Activated CD8-positive, alpha-beta memory T cell treated with anti-CD3 and anti-CD28 coated beads, Interleukin-2, amount 50 U/mL, for 1 hour (primary cell): ENCODE results near the gene KRTAP5-11.
"Not testable (repeated sequence)": the region's sequence is repeated elsewhere in the genome, so short reads cannot be mapped to it uniquely, and the experiment has no call there.

Experiments used
- DNase-seq: peaks from one replicate; pipeline ENCODE4 v3.0.0-alpha.2; 2020; ENCODE audit errors: extremely low read depth

The KRTAP5-11 gene

DNA sequence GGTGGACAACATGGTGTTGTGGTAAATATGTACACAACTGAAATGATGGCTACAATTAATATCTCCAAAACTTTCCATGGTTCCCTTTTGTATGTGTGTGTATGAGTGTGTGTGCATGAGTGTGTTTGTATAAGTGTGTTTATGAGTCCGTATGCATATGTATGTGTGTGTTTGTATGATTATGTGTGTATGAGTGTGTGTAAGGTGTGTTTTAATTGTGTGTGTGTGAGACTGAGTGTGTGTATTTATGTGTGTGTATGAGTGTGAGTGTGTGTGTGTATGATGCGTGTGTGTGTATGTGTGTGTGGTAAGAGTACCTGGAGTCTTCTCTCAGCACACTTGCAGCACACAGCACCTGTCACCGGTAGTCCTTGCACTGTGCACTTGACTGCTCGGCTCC is 26.7 kb downstream of the KRTAP5-11 start:
- no peak for DNase-seq

DNA sequence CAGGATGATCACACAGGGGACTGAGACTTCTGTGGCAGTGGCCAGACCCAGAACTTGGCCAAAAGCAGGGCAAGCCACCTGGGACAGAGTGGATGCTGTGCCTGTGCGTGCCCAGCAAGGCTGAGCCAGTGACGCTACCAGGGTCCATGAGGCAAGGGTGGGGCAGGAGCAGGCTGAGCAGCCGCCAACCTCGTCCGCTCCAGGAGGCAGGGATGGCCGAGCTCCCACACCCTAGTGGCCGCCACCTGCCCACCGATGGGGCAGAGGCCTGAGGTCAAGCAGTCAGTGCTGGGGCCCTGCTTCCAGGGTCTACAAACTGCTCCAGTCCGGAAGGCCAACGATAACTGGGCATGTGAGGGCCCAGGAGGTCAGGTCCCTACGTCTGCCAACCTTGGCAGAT is 27.2 kb downstream of the KRTAP5-11 start:
- DNase-seq = no peak

DNA sequence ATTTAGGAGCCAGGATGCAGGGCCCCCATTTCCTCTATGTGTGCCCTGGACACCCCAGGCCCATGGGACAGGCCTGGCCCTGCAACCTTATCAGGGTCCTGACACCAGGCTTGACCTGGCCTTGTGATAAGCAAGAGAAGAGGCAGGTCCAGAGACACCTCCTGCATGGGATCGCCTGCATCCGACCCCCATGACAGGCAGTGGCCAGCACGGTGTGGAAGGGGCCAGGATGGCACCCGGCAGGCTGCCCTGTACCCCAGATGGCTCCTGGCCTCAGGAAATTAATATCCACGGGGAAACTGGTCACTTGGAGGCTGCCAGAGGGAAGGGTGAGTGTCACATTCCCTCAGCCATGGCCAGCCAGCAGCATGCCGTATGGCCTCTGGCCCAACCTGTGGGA is 27.7 kb downstream of the KRTAP5-11 start:
- DNase-seq = no peak

DNA sequence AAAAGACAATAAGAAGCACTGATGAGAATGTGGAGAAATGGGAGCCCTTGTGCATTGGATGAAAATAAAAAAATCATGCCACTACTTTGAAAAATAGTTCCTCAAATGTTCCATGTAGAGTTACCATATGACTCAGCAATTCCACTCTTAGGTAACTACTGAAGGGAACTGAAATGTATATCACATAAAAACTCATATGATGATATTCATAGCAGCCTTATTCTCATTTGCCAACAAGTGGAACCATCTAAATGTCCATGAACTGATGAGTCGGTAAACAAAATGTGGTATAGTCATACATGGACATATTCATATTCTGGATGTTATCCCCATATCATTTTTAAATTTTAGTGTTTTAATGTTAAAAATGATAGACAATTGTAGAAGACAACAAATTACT is 31.0 kb downstream of the KRTAP5-11 start:
- DNase-seq = no peak

DNA sequence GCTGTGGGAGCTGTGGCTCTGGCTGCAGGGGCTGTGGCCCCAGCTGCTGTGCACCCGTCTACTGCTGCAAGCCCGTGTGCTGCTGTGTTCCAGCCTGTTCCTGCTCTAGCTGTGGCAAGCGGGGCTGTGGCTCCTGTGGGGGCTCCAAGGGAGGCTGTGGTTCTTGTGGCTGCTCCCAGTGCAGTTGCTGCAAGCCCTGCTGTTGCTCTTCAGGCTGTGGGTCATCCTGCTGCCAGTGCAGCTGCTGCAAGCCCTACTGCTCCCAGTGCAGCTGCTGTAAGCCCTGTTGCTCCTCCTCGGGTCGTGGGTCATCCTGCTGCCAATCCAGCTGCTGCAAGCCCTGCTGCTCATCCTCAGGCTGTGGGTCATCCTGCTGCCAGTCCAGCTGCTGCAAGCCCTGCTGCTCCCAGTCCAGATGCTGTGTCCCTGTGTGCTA is 33.9 kb downstream of the KRTAP5-11 start:
- DNase-seq = no peak

DNA sequence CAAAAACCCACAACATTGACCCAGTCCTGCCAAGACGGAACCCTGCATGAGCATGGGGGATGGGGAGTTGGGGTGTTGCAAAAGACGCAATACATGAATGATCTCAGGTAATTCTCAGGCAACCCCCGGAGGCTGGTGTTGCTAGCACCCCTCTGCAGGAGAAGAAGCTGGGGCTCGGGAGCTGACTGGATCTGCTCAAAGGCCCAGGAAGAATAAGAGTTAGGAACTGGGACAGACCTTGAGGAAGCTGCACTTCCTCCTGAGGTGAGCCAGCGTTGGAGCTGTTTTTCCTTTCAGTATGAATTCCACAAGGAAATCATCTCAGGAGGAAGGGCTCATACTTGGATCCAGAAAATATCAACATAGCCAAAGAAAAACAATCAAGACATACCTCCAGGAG is 34.6 kb downstream of the KRTAP5-11 start, which contains the start of gene KRTAP5-9:
Gene KRTAP5-9, plus strand, starts transcription at position 301 of the 400 bp plus-strand sequence. CDS start 238 bp downstream, outside the sequence.
- no peak for DNase-seq

DNA sequence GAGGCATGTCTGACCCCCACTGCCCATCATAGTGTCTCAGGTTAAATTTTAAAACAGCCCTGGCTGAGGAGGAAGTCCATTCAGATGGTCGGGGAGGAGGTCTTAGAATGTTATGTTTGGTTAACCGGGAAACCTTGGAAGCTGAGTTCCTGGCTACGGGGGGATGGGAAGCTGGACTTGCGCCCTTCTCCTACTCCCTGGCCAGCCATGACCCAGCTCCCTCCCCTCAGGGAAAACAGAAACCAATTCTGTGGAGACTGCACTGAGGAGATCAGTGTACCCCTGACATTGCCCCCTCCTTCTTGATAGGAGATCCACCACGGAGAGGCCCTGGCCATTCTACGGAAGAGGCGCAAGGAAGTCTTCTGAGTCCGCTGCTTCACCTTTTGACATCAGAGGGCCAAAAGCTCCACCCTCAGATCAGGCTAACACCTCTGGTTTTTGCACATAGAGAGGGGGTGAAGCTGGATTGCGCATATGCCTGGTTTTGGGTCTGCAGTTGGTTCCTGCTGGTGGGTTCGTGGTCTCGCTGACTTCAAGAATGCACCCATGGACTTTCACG is 37.2 kb downstream of the KRTAP5-11 start:
- no peak for DNase-seq

DNA sequence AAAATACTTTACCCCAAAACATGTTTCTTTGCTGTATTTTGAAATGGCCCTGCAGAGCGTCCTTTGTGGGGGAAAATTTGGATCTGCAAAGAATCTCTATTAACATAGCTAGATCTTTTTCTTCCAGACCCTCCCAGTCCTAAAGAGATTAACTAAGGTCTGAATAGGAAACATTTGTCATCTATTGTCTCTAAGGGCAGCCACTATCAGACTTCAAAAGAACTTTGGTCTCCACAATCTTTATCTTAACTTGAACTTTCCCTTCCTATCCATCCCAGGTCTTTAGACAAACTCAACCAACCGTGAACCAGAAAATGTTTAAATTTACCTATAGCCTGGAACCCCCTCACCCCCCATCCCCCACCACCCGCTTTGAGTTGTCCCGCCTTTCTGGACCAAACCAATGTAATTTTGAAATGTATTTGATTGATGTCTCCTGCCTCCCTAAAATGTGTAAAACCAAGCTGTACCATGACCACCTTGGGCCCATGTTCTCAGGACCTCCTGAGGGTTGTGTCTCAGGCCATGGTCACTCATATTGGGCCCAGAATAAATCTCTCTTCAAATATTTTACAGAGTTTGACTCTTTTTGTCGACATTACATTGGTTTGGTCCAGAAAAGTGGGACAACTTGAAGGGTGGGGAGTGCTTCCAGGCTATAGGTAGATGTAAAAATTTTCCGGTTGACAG is 38.0 kb downstream of the KRTAP5-11 start:
- DNase-seq = no peak

DNA sequence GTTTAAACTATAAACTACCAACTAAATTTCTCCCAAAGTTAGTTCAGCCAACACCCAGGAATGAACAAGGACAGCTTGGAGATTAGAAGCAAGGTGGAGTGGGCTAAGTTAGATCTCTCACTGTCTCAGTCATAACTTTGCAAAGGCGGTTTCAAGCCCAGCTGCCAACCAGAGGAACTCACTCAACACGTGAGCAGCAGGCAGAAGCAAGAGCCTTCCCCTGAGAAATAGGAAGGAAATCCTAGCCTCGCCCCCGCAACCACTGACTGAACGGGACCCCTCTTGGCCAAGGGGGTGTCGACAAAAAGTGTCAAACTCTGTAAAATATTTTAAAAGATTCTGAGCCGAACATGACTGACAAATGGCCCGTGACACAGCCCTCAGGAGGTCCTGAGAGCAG is 38.8 kb downstream of the KRTAP5-11 start:
- DNase-seq = no peak

DNA sequence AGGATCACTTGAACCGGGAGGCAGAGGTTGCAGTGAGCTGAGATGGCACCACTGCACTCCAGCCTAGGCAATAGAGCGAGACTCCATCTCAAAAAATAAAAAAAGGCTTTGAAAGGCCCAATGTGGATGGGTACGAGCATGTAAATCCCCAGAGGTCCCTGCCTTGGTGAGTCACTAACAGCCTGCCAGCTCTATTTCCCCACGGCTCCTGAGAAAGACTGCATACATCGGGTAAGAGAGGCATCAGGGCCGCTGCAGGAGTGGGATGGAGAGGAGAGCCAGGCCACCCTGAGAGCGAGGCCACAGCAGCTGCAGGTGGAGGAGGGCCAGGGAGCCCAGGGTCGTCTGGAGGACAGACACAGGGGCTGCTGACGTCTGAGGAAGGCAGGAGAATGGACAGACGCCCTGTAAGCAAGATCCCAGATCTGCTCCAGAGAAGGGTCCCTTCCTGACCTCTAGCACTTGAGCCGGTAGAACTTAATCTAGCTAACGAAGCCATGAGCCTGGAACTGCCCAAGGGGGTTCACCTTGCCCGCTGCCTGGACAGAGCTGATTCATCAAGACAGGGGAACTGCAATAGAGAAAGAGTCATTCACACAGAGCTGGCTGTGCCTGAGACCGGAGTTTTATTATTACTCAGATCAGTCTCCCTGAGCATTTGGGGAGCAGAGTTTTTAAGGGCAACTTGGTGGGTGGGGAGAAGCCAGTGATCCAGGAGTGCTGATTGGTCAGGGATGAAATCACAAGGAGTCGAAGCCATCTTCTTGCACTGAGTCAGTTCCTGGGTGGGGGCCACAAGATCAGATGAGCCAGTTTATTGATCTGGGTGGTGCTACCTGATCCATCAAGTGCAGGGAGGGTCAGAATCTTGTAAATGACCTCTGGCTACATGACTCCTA is 39.5 kb downstream of the KRTAP5-11 start:
- no peak for DNase-seq

DNA sequence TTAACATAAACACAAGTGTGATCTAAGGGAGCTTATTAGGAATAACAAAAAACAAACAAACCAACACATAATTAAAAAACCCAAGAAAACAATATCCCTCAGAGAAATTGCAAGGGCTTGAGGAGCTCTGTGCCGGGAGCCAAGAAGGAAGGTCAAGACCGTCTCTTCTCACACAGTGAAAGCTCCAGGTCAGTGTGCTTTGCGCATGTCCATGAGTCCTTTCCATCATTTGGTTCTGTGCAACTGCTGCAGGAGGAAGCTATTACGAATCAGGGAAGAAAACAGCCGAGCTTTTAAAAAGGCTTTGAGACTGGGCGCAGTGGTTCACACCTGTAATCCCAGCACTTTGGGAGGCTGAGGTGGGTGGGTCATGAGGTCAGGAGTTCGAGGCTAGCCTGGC is 40.3 kb downstream of the KRTAP5-11 start:
- DNase-seq = no peak

DNA sequence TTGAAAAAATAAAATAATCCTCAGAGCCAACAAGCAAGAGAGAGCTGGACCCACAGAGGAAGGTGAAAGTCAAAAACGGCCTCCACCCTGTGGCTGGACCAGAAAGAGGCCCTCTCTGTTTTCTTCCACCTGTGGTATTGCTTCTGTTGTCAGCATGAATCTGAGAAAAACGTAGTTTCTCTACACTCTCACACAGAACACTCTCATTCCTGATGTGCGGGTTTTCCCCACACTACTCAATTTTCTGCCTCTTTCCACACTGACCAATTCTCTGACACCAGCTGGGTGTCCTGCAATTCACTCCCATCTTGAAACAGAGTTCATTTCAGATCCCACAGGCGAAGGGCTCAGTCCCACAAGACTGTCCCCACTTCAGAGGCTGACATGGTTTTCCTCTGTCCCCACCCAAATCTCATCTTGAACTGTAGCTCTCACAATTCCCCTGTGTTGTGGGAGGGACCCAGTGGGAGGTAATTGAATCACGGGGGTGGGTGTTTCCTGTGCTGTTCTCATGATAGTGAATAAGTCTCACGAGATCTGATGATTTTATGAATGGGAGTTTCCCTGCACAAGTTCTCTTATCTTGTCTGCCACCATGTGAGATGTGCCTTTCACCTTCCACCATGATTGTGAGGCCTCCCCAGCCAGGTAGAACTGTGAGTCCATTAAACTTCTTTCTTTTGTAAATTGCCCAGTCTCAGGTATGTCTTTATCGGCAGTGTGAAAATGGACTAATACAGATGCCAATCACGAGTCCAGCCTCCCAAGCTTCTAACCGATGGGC is 42.0 kb downstream of the KRTAP5-11 start:
- not testable (repeated sequence) for DNase-seq

DNA sequence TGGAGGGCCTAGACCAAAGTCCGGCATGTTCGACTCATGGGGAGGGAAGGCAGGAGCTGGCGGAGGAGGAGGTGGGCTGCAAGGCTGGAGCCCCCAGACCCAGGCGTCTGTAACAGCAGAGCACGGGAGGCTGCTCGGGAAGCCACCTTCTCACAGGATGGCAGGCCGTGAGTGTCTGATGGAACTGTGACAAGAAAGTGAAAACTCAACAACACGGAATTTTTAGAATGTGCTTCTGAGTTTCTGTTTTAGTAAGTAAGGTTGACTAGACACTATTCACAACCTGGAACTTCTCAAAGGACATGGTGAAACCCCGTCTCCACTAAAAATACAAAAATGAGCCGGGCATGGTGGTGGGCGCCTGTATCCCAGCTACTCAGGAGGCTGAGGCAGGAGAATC is 42.7 kb downstream of the KRTAP5-11 start:
- DNase-seq = not testable (repeated sequence)

DNA sequence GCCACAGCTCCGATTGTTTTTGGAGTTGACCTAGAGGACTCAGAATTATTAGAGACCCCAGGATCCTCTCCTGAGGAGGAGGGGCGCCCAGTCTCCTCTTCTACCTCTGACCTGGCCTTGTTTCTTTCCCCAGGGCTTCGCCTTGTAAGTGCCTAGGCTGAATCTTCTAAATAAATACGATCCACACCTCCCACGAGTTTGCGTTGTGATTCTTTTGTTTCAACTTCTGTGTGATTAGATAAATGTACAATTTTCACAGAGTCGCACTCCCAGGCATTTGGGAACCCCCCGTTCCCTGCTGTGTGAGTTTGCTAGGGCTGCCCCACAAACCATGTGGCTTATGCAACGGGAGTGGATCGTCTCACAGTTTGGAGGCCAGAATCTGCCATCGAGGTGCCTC is 43.7 kb downstream of the KRTAP5-11 start:
- no peak for DNase-seq

DNA sequence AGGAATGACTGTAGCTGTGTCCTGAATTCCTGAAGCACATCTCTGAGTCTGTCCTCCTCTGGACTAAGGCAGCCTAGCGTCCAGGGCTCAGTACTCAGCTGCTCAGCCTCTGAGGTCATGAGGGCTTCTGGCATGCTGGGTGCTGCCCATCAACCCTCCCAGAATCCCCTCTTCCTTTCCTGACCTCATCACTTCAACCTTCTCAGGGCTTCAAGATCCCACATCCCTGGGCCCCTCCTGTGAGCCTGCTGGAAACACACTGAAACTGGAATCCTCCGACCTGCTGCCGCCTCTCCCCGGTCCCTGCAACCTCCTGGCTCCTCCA is 44.0 kb downstream of the KRTAP5-11 start:
- DNase-seq = no peak

DNA sequence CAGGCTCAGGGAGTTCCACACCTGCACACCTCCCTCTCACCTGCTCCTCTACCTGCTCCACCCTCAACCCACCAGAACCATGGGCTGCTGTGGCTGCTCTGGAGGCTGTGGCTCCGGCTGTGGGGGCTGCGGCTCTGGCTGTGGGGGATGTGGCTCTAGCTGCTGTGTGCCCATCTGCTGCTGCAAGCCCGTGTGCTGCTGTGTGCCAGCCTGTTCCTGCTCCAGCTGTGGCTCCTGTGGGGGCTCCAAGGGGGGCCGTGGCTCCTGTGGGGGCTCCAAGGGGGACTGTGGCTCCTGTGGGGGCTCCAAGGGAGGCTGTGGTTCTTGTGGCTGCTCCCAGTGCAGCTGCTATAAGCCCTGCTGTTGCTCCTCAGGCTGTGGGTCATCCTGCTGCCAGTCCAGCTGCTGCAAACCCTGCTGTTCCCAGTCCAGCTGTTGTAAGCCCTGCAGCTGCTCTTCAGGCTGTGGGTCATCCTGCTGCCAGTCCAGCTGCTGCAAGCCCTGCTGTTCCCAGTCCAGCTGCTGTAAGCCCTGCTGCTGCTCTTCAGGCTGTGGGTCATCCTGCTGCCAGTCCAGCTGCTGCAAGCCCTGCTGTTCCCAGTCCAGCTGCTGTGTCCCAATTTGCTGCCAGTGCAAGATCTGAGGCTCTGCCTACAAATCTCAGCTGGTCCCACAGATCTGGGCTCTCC is 44.6 kb downstream of the KRTAP5-11 start, which contains the start of gene KRTAP5-8:
Gene KRTAP5-8, plus strand, starts transcription at position 49 of the 689 bp plus-strand sequence. Its CDS starts 31 bp downstream, at position 80.
- not testable (repeated sequence) for DNase-seq

DNA sequence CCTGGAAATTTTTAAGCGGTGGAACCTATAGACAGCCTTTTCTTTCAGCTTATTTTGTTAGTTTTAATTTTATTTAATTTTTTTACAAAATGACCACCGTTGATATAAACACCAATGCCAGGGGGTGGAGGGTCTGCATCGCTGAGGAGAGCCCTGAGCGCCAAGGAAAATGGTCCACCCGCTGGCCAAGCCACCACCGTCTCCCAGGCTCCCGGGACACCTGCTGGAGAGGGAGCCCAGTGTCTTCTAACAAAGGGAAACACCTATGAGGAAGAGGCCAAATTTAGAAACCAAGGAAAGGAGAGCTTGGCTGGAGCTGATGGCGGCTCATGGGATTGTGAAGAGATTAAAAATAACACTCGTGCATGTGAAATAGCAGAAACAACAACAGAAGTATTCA is 45.1 kb downstream of the KRTAP5-11 start:
- DNase-seq = no peak

DNA sequence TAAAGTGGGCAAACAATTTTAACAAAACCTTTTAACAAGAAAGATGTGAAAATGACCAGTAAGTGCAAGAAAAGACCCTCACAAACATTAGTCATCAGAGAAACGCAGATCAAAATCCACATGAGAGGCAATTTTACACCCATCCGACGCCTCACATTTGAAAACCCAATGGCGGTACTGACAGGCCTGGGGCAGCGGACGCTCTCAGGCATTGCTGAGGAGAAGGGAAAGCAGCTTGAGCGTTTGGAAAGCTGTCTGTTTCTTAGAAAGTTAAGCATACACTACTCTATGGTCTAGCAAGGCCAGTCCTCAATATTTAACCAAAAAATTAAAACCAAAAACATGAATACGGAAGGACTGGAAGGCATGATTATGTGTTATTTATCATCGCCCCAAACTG is 46.9 kb downstream of the KRTAP5-11 start:
- DNase-seq = no peak

DNA sequence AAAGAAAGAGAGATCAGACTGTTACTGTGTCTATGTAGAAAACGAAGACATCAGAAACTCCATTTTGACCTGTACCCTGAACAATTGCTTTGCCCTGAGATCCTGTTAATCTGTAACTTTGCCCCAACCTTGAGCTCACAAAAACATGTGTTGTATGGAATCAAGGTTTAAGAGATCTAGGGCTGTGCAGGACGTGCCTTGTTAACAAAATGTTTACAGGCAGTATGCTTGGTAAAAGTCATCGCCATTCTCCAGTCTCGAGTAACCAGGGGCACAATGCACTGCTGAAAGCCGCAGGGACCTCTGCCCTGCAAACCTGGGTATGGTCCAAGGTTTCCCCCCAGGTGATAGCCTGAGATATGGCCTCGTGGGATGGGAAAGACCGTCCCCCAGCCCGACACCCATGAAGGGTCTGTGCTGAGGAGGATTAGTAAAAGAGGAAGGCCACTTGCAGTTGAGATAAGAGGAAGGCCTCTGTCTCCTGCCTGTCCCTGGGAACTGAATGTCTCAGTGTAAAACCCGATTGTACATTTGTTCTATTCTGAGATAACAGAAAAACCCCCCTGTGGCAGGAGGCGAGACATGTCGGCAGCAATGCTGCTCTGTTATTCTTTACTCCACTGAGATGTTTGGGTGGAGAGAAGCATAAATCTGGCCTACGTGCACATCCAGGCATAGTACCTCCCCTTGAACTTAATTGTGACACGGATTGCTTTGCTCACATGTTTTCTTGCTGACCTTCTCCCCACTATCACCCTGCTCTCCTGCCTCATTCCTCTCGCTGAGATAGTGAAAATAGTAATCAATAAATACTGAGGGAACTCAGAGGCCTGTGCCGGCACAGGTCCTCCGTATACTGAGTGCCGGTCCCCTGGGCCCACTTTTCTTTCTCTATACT is 47.7 kb downstream of the KRTAP5-11 start:
- not testable (repeated sequence) for DNase-seq

DNA sequence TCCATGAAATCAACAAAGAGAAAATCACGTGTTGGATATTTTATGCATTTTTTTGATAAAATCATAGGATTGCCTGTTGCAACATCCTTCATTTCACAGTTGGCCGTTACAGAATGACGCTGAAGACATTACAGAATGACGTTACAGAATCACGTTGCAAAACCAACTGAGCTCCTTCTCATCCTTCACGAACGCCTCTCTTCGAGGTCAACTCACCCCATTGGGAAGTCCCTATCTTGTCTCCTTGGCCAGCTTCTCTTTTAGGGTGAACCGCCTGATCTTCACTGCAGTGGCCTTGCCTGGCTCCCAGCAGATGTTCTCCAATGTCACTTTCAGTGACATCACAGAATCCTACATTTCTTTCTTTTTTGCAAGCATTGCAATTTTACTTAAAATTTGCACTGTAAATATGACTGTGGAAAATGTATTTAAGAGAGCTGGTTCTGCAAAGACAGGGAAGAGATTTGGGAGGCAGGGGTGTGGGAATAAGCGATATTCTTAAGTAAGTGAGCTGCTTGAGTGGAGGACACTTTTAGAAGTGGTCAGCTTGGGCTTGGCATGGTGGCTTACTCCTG is 50.6 kb downstream of the KRTAP5-11 start:
- no peak for DNase-seq
